ENCODE data around the gene TMEM39A. TPM values are rescaled to one million over a fixed set of nuclear protein-coding genes. Genes with fewer than 3 reads are reported as not detected.

TMEM39A gene
- total and polyA plus RNA-seq, 4 donors: 9.3 to 51.2 (median 37.9) TPM

DNA sequence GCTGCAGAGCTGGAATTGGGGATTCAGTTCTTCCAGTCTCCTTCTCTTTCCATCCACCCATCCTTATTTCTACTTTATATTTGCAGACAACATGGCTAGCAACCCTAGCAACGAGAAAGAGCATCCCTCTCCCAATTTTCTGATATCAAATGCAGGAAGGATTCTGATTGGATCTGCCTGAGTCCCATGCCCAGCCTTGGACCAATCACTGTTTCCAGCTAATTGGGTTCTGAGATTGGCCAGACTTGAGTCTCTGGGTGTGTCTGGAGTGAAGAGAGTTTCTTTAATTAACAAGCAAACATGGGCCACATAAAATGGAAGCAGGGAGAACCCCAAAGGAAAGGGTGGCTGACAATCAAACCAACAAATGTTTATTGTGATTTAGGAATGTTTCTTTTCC is 60.6 kb downstream of the TMEM39A start:
- DNase-seq: no peak
- 88 to 91% methylated on average over 1 of the region's 1 CpG for WGBS, 2 donors
- TF ChIP-seq, protein P1, sequence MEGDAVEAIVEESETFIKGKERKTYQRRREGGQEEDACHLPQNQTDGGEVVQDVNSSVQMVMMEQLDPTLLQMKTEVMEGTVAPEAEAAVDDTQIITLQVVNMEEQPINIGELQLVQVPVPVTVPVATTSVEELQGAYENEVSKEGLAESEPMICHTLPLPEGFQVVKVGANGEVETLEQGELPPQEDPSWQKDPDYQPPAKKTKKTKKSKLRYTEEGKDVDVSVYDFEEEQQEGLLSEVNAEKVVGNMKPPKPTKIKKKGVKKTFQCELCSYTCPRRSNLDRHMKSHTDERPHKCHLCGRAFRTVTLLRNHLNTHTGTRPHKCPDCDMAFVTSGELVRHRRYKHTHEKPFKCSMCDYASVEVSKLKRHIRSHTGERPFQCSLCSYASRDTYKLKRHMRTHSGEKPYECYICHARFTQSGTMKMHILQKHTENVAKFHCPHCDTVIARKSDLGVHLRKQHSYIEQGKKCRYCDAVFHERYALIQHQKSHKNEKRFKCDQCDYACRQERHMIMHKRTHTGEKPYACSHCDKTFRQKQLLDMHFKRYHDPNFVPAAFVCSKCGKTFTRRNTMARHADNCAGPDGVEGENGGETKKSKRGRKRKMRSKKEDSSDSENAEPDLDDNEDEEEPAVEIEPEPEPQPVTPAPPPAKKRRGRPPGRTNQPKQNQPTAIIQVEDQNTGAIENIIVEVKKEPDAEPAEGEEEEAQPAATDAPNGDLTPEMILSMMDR (IDR thresholded peaks at IDR 0.05; ENCODE audit: control extremely low read depth, extremely low read depth): no peak
- no peak for ATAC-seq (ENCODE audit: insufficient read depth, low FRiP score)
- Histone ChIP-seq H3K9me3 (ENCODE audit: control insufficient read depth in 4 of 4, insufficient read depth in 3 of 4, low read length in 3 of 4) (no peaks in the 10 kb centered on the region), H3K9ac (ENCODE audit: insufficient read depth in 1 of 2, low read length in 2 of 2) (no peak overlapping the region), H3K27ac (ENCODE audit: low read depth in 1 of 2, low read length in 1 of 2) (no peak overlapping the region), H3K4me1 (ENCODE audit: control insufficient read depth in 5 of 5, insufficient read depth in 5 of 5, low read length in 5 of 5) (no peaks in the 10 kb centered on the region), H3K36me3 (ENCODE audit: control insufficient read depth in 4 of 4, insufficient read depth in 4 of 4, low read length in 4 of 4) (peaks cover 20 to 31% (median 29%) of the 10 kb centered on the region in 4 donors), H3K4me3 (no peak overlapping the region), H3K27me3 (ENCODE audit: control insufficient read depth in 3 of 3, insufficient read depth in 3 of 3, low read length in 2 of 3) (no peaks in the 10 kb centered on the region)

DNA sequence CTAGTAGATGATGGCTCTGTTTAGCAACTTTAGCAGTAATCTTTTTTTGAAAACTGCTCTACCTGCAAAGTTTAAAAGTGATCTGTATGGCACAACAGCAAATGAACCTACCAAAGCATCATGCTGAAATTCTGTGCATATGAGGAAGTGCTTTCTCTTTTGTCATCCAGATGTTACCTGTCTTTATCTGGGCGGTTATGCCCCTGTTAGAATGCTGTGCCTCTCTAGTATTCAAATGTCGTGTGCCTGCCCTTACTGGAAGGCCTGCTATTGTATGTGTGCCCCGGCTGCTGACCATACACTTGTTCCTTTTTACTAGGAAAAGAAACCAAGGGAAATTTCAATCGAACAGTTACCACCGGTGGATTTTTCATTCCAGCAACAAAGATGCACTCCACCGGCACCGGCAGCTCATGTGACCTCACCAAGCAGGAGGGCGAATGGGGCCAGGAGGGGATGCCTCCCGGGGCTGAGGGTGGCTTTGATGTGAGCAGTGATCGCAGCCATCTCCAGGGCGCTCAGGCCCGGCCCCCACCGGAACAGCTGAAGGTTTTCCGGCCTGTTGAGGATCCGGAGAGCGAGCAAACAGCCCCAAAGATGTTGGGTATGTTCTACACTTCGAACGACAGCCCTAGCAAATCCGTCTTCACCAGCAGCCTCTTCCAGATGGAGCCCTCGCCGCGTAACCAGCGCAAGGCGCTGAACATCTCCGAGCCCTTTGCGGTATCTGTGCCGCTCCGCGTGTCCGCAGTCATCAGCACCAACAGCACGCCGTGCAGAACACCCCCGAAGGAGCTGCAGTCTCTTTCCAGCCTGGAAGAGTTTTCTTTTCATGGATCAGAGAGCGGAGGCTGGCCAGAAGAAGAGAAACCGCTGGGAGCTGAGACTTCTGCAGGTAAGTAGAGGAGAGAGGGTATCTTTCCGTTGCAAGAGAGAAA is 61.6 kb downstream of the TMEM39A start:
- ATAC-seq (ENCODE audit: insufficient read depth, low FRiP score): no peak
- no peaks in the 10 kb centered on the region for H3K4me1 ChIP-seq (ENCODE audit: control insufficient read depth in 5 of 5, insufficient read depth in 5 of 5, low read length in 5 of 5)
- no peaks in the 10 kb centered on the region for H3K9me3 ChIP-seq (ENCODE audit: control insufficient read depth in 4 of 4, insufficient read depth in 3 of 4, low read length in 3 of 4)
- no peak overlapping the region for H3K27ac ChIP-seq (ENCODE audit: low read depth in 1 of 2, low read length in 1 of 2)
- 90 to 91% methylated on average over 36 of the region's 36 CpGs for WGBS, 2 donors
- no peak for DNase-seq
- H3K36me3 ChIP-seq (ENCODE audit: control insufficient read depth in 4 of 4, insufficient read depth in 4 of 4, low read length in 4 of 4): peaks cover 20 to 36% (median 29%) of the 10 kb centered on the region in 4 donors
- H3K4me3 ChIP-seq: no peak overlapping the region
- H3K9ac ChIP-seq (ENCODE audit: insufficient read depth in 1 of 2, low read length in 2 of 2): no peak overlapping the region
- no peaks in the 10 kb centered on the region for H3K27me3 ChIP-seq (ENCODE audit: control insufficient read depth in 3 of 3, insufficient read depth in 3 of 3, low read length in 2 of 3)
- TF ChIP-seq, protein P1 (IDR thresholded peaks at IDR 0.05; ENCODE audit: control extremely low read depth, extremely low read depth): no peak

DNA sequence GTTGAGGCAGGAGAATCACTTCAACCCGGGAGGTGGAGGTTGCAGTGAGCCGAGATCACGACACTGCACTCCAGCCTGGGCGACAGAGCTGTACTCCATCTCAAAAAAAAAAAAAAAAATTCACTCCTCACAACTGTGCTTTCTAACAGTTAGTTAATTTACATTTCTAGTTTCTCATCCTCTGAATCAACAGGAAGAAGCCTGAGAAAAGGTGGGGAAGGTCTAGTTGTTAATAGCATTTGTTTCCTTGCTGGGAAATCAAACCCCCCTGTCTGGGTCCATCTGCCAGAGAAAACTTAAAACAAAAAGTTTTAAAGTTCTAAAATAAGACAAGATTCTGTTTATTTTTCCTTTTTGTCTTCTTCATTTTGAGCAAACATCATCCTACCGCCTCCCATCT is 62.3 kb downstream of the TMEM39A start:
- DNase-seq: no peak
- no peak overlapping the region for H3K4me3 ChIP-seq
- H3K36me3 ChIP-seq (ENCODE audit: control insufficient read depth in 4 of 4, insufficient read depth in 4 of 4, low read length in 4 of 4): peaks cover 19 to 33% (median 27%) of the 10 kb centered on the region in 4 donors
- no peak overlapping the region for H3K9ac ChIP-seq (ENCODE audit: insufficient read depth in 1 of 2, low read length in 2 of 2)
- TF ChIP-seq, protein P1 (IDR thresholded peaks at IDR 0.05; ENCODE audit: control extremely low read depth, extremely low read depth): no peak
- no peaks in the 10 kb centered on the region for H3K27me3 ChIP-seq (ENCODE audit: control insufficient read depth in 3 of 3, insufficient read depth in 3 of 3, low read length in 2 of 3)
- H3K9me3 ChIP-seq (ENCODE audit: control insufficient read depth in 4 of 4, insufficient read depth in 3 of 4, low read length in 3 of 4): no peaks in the 10 kb centered on the region
- no peak overlapping the region for H3K27ac ChIP-seq (ENCODE audit: low read depth in 1 of 2, low read length in 1 of 2)
- 95 to 97% methylated on average over 5 of the region's 5 CpGs for WGBS, 2 donors
- ATAC-seq (ENCODE audit: insufficient read depth, low FRiP score): no peak
- H3K4me1 ChIP-seq (ENCODE audit: control insufficient read depth in 5 of 5, insufficient read depth in 5 of 5, low read length in 5 of 5): no peaks in the 10 kb centered on the region

Data from lung (tissue), 12 donors.